ENCODE results near the gene RASAL3.
A peak's percentile ranks its signal among the peaks of the same experiment; 100 is the strongest.
"Not testable (repeated sequence)": the region's sequence is repeated elsewhere in the genome, so short reads cannot be mapped to it uniquely, and the experiment has no call there.

Gene RASAL3

DNA sequence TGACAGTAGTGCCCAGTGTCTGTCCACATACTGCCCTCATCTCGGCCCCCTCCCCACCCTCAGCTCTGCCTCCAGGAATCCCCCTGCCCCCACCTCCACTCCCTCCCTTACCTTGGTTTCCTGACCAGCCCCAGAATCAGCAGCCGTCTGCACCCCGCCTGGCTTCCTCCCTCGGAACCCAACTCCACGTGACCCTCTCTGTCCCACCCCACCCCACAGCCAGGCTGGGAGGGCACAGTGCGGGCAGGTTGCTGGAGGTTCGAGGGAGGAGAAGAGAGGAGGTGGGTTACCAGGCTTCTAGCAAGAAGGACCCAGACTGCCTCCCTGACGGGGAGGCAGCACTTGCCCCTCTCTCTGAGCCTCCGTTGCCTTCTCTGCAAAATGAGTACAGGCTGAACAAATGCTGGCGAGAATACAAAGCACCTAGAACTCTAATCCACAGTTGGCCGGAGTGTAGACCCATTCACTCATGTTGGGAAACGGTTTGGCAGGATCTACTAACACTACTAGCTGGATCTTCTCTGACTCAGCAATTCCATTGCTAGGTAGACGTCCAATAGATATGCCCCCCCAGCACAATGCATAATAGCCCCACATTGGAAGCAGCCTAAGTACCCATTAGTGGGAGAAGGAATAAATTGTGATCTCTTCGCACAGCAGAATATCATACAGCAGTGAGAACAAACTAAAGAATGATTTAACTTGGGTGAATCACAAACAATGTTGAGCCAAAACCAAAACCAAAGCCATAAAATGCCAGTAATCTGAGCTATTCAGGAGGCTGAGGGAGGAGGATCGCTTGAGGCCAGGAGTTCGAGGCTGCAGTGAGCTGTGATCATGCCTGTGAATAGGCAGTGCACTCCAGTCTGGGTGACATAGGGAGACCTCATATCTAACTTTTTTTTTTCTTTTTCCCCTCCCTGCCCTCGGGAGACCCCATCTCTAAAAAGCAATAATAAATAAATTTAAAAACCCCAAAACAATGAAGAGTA, at the start of gene RASAL3:
TSS of gene RASAL3 (minus strand) at position 151 of the 992 bp plus-strand sequence. CDS start 186 bp downstream, outside the sequence.
- DNase-seq (ENCODE audit: low read depth in 1 of 2, low spot score in 1 of 2), result peak; percentile 29 to 53

DNA sequence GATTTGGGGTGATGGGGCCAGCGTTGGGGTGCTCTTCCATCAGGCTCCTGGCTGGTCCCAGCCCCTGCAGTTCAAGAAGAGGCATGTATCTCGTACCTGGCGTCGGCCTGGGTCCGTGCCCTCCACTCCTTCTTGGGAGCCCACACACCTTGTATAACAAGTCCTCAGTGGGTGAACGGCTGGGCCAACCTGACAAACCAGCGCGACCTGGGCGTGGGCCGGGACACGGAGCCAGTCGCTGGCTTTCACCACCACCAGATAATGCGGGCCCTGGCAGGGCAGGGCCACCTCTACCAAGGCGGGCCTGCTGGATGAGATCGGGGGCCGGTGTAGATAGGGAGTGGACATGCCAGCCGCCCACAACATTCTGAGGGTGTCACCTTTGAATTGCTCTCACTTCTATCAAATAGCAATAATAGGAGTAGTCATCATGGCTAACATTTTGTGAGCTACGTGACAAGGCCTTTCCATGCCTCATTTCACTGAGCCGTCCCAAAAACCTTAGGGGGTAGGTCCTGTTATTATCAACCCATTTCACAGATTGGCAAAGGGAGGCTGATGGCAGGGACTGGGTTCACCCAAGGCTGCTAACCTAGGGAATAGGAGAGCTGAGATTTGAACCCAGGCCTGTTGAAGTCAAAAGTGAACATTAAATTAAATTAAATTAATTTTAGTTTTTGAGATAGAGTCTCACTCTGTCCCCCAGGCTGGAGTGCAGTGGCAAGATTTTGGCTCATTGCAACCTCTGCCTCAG, 47.5 kb upstream of the RASAL3 start:
- no peak for DNase-seq (ENCODE audit: low read depth in 1 of 2, low spot score in 1 of 2)

DNA sequence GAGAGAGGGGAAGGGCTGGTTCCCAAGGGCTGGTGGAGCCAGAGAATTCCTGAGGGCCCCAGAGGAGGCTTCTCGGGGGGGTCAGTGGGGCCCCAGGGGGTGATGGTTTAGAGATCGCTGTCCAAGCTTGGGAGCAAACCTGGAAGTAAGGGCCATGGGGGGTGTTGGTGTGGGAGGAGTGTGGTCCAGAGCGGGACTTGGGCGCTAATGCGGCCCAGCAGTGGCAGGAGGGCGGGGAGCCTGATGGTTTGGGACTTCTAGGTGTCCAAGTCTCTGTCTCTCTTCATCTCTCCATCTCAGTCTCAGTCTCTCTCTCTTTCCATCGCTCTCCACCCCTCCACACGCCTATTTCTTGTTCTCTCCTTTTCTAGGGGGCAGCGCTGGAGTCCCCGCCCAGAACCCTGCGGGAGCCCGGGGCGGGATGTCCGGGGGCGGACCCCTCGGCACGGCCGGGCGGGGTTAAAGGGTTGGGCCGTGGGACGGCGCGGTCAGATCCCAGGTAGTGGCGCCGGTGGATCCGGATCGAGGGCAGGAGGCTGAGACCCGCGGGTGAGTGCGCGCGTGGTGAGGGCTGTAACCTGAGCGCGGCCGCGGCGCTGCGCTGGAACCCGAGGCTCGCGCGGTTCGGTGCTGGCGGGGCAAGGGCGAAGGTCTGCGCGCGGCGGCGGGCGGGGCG, 43.8 kb upstream of the RASAL3 start, which contains the start of gene CYP4F22:
TSS of gene CYP4F22 (plus strand) at position 491 of the 676 bp plus-strand sequence. CDS start 16,812 bp downstream, outside the sequence.
- no peak for DNase-seq (ENCODE audit: low read depth in 1 of 2, low spot score in 1 of 2)

DNA sequence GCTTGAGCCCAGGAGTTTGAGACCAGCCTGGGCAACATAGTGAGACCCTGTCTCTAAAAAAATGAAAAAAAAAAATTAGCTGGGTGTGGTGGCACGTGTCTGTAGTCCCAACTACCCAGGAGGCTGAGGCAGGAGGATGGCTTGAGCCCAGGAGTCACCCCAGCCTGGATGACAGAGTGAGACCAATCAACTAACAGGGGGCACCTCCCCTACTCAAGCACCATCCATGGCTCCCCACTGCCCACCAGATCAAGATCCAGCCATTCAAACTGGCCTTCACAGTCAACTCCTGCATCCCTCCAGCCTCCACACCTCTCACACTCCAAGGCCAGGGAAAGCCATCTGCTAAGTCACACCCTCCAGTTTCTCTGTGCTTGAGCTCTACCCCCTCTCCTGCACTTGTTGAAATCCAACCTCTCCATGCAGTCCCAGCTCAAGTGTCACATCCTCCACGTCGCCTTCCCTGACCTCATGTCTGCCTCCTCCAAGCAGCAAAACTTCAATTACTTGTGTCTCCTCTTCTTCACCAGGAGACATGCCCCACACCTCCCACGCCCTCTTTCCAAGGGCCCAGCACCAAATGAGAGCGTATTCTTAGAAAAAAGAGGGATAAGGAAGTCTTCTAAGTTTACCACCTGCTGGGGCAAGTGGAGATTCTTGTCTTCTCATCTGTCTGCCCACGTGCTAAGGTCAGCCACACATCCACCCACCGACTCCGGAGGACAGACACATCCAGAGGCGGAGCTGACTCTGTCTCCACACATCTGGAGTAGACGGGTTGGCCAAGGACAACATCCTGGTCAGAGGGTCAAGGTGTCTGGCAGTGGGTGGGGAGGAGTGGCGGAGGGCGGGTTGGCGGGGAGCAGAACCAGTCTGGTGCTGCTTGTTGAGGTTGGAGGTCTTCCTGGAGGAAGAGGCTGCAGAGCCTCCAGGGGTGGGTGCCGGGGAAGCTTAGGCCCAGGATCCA, 43.0 kb upstream of the RASAL3 start:
- no peak for DNase-seq (ENCODE audit: low read depth in 1 of 2, low spot score in 1 of 2)

DNA sequence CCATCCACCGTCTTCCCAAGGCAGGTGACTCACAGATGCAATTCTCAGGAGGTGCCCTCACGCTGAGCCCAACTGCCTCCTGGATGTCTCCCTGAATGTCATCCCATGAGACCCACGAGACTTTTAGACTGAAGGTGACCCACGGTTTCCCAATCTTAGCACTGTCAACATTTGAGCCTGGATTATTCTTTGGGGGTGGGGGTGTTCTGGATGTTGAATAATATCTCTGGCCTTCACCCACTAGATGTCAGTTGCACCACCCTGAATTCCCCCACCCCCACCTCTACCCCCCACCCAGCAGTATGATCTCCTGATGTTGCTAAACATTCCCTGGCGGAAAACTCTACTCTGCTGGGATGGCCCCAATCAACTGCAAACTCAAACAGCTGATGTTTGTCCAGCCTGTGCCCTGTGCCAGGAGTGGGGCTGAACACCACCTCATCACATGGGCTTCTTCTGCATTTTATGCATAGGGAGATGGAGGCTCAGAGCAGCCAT, 41.8 kb upstream of the RASAL3 start:
- DNase-seq (ENCODE audit: low read depth in 1 of 2, low spot score in 1 of 2), result no peak

DNA sequence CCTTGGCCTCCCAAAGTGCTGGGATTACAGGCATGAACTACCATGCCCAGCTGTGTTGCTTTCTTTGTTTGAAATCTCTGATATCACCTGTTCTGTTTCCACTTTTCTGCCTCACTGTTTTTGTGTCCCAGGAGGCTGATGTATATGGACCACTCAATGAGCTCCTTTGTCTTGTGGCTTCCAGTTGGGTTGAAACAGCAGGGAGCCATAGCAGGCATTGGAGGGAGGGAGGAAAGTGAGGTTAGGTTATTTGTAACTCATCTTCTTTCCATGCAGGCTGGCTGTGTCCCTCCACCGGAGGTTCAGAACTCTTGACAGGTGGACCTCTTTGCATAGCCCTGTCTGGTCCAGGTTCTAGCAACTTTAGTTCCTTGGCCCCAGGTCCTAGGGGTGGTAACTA, 37.9 kb upstream of the RASAL3 start:
- no peak for DNase-seq (ENCODE audit: low read depth in 1 of 2, low spot score in 1 of 2)

DNA sequence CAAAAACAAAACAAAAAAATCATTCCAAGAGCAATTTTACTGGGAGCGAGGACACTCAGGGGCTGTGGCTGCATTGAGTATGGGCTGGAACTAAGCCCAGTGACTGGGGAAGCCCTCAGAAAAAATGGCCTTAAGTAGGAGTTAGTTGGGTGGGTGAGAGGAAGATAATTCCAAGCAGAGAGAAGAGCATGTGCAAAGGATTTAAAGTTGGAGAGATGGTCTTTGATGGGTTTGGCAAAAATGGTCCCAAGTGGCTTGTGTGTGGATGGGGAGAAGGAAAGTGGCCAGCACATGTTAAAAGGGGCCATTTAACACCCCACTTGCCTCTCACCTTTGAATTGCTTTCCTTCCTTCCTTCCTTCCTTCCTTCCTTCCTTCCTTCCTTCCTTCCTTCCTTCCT, 37.3 kb upstream of the RASAL3 start:
- DNase-seq (ENCODE audit: low read depth in 1 of 2, low spot score in 1 of 2), result no peak

DNA sequence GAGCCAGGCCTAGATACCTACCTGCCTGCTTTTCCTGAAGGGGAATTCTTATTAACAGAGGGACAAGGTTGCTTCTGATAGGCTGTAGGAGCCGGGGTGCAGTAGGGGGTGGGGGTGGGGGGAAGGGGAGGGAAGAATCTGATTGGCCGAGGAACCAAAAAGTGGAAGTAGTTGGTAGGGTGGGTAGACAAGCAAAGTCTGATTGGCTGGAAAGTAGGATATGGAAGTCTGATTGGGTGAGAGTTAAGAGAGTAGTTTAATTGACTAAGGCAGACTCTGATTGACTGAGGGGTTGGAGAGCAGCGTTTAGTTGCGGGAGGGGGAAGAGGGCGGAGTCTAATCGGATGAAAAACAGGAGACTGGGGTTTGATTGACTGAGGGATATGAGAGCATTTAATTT, 34.6 kb upstream of the RASAL3 start:
- DNase-seq (ENCODE audit: low read depth in 1 of 2, low spot score in 1 of 2), result no peak

DNA sequence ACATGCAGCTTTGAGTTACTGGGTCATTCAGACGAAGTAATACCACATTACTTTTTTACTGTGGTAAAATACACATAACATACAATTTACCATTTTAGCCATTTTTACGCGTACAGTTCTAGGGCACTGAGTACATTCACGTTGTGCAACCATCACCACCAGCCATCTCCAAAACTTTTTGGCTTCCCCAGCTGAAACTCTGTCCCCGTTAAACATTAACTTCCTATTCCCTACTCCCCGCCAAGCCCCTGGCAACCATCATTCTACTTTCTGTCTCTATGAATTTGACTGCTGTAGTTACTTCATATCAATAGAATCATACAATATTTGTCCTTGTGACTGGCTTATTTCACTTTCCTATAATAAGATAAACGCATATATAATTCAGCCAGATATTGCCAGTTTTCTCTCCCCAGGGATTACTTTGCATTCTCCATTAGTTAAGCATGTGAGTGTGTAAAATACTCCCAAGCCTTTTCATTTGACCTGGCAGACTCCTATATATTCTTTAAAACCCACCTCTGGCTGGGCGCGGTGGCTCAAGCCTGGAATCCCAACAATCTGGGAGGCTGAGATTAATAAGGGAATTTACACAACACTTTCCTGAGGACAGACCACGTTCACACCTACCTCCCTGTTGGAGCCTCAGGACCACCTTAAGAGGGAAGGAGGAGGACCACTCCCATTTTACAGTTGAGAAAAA, 34.0 kb upstream of the RASAL3 start:
- no peak for DNase-seq (ENCODE audit: low read depth in 1 of 2, low spot score in 1 of 2)

DNA sequence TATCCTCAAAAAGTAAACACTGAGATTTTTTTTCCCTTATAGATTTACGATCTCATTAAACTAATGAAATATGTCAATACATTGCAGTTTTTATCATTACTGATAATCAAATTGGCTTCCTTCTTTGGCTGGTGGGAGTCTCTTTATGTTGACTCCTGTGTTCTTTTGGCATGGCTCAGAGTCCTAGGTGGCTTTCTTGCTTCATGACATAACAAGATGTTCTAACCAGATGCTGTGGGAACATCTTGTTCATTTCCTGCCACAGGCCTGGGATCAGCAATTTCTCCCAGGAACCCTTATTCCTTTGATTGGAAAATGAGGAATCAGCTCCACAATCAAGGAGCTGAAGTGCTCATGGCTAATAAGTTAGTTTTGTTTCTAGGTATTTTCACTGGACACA, 30.8 kb upstream of the RASAL3 start:
- DNase-seq (ENCODE audit: low read depth in 1 of 2, low spot score in 1 of 2), result no peak

DNA sequence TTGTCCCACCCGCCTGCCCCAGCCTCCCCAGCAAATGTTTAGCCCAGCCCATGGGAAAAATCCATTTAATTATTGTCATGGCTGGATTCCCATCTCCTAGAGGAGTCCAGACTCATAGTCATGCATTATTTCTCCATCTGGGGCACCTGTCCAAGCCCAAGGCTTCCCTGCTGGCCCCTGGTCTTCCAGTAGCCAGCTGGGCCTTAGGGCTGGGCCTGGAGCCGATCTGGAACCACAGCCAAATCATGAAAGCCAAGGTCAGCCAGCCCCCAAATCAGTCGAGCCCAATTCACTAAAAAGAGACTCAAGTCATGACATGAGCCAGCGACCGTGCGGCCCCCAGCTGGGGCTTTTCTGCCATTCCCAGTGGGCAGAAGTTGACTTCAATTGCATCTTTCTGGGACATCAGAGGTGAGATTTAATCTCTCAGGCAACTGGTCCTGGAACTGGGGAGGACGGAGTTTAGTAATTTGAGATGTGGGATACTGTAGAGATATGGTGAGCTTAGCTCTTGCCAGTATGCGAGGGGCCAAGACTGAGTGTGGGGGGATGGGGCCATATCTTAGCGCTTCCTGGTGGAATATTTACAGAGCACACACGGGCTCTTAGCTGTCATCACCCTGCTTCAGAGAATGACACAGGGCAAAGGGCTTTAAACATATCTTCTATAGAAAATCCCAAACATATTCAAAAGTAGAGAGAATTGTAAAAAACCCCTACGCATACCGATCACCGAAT, 24.3 kb upstream of the RASAL3 start:
- no peak for DNase-seq (ENCODE audit: low read depth in 1 of 2, low spot score in 1 of 2)

DNA sequence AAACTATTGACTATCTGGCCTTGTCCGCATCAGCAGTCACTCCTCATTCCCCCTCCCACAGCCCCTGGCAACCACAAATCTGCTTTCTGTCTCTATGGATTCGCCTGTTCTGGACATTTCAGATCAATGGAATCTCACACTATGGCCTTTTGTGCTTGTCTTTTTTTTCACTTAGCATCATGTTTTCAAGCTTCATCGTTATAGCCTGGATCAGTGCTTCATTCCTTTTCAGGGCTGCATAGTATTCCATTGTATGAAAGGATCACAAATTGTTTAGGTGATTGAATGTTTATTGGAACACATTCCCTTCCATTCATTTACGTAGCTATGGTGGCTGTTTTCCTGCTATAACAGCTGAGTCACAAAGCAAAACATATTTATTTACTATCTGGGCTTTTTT, 22.7 kb upstream of the RASAL3 start:
- DNase-seq (ENCODE audit: low read depth in 1 of 2, low spot score in 1 of 2), result no peak

DNA sequence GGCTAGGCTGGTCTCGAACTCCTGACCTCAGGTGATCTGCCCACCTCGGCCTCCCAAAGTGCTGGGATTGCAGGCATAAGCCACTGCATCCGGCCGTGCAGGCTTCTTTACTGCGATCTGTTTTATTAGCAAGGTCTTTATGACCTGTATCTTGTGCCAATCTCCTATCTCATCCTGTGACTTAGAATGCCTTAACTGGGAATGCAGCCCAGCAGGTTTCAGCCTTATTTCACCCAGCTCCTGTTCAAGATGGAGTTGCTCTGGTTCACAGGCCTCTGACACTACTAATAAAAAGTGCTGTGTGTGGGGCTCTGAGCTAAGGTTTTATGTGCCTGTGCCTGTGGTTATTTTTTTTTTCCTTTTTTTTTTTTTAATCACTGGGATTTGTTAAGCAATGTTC, 21.4 kb upstream of the RASAL3 start:
- not testable (repeated sequence) for DNase-seq (ENCODE audit: low read depth in 1 of 2, low spot score in 1 of 2)

DNA sequence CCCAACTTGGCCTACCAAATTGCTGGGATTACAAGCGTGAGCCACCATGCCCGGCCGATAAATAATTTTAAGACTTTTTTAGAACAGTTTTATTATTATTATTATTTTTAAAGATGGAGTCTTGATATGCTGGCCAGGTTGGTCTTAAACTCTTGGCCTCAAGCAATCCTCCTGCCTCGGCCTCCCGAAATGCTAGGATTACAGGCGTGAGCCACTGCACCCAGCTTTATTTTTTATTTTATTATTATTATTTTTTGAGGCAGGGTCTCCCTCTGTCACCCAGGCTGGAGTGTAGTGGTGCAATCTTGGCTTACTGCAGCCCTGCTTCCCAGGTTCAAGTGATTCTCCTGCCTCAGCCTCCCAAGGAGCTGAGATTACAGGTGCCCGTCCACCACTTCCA, 16.7 kb upstream of the RASAL3 start:
- not testable (repeated sequence) for DNase-seq (ENCODE audit: low read depth in 1 of 2, low spot score in 1 of 2)

DNA sequence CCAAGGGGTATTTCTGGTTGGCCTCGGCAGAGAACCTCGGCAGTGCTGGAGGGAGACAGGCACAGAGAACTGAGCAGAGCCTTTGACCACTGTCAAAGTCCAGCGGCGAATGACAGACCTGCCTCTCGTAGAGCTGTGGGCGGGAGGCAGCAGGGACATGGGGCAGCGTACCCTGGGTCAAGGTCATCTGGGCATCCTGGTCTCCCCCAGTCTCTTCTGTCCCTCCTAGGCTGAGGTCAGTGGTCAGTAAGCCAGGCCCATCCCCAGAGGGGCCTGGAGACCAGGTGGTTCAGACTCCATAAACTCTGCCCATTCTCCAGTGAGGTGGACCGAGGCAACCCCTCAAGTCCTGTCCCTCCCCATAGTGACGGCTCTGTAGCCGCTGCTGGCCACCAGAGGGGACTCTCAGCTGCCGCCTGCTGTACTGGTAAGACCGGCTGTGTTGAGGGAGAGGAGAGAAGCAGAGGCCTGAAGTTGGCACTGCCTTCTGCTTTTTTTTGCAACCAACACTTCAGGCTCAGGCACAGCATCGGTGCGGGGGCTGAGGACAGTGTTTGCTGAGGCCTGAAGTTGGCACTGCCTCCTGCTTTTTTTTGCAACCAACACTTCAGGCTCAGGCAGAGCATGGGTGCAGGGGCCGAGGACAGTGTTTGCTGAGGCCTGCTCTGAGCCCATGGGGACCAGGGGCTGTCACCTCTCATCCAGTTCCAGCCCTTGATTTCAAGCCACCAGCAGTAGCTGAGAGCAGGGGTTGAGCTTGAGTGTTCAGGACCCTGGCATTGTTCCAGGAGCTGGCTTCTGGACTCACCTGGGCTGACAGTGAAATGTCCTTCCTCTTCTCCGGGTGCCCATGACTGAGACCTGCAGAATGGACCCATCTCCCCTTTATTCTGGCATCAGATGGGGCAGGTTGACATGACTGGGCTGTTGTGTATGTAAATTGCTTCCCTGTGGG, 15.3 kb upstream of the RASAL3 start, which contains the start of gene PGLYRP2:
TSS of gene PGLYRP2 (minus strand) at position 111 of the 955 bp plus-strand sequence. CDS start 130 bp downstream, outside the sequence.
- DNase-seq (ENCODE audit: low read depth in 1 of 2, low spot score in 1 of 2), result no peak

DNA sequence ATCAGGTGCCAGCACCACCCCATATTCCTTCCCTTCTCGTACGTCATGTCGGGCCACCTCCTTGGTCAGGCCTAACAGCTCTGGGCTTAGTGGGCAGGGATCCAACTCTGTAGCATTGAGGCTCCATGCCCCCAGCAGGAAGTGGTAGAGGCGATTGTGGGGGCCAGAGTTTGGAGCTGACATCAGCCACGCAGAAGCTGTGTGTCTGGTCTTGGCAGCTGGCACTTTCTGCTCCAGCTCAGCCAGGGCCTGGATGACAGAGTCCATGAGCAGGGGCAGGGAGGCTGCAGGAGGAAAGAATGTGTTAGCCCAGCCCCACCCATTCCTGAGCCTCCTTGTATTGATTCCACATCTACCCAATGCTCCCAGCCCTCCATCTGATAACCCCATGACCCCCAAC, 12.0 kb upstream of the RASAL3 start:
- DNase-seq (ENCODE audit: low read depth in 1 of 2, low spot score in 1 of 2), result no peak

DNA sequence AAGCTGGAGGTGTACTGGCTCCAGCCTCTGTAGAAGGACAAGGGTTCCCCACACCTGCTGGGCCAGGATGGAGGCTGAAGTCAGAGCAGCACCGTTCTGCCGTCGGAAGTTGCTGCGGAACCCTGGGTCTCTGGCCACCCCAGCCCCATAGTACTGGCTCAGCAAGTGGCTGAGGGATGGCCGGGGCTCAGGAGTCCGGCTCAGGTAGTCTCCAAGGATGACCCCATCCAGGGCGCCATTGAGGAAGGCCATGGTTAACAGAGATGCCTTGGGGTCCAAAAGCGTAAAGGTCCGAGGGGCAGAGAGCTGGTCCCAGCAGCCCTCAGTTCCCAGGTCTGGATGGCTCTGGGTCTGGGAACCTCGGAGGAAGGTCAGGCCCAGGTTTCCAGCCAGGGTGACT, 11.3 kb upstream of the RASAL3 start:
- no peak for DNase-seq (ENCODE audit: low read depth in 1 of 2, low spot score in 1 of 2)

Data from activated CD4-positive, alpha-beta T cell treated with anti-CD3 and anti-CD28 coated beads, Interleukin-2, amount 50 U/mL, for 24 hours (primary cell).